Smooth muscle cell (in vitro differentiated cells): Measurements from ENCODE around the gene E2F4. TPM values are rescaled to one million over a fixed set of nuclear protein-coding genes. Genes with fewer than 3 reads are reported as not detected.

ENCODE experiments used
- DNase-seq: peaks from one replicate; lab custom pipeline; 2025; ENCODE audit not compliant: unreplicated experiment; lab: John Stamatoyannopoulos, UW
- H2AFZ ChIP-seq: fragments of 200-600 bp; sonication (generic); 2 replicates; pipeline ENCODE4 v1.6.0; 2016; ENCODE audit warnings: antibody characterized with exemption, low read depth, mild to moderate bottlenecking
- H3F3A ChIP-seq: fragments of 200-600 bp; sonication (generic); 2 replicates; pipeline ENCODE4 v1.6.0; 2017; ENCODE audit warnings: antibody characterized with exemption, low read depth
- H3K27ac ChIP-seq: fragments of 200-600 bp; sonication (generic); 2 replicates; pipeline ENCODE4 v1.5.1; 2016; ENCODE audit warnings: low read depth, mild to moderate bottlenecking
- H3K27me3 ChIP-seq: fragments of 200-600 bp; sonication (generic); 2 replicates; pipeline ENCODE4 v1.6.1; 2016; ENCODE audit warnings: low read depth, mild to moderate bottlenecking
- H3K36me3 ChIP-seq: fragments of 200-600 bp; sonication (generic); 2 replicates; pipeline ENCODE4 v1.5.1; 2016; ENCODE audit warnings: low read depth
- H3K4me1 ChIP-seq: fragments of 200-600 bp; sonication (generic); 2 replicates; pipeline ENCODE4 v1.5.1; 2016; ENCODE audit warnings: low read depth
- H3K4me2 ChIP-seq: fragments of 200-600 bp; sonication (generic); 2 replicates; pipeline ENCODE4 v1.6.0; 2016; ENCODE audit warnings: mild to moderate bottlenecking
- H3K4me3 ChIP-seq: fragments of 200-600 bp; sonication (generic); 2 replicates; pipeline ENCODE4 v1.5.1; 2016; ENCODE audit warnings: mild to moderate bottlenecking
- H3K79me2 ChIP-seq: fragments of 200-600 bp; sonication (generic); 2 replicates; pipeline ENCODE4 v1.6.0; 2016; ENCODE audit warnings: low read depth, mild to moderate bottlenecking
- H3K9ac ChIP-seq: fragments of 200-600 bp; sonication (generic); 2 replicates; pipeline ENCODE4 v1.6.0; 2016; ENCODE audit warnings: low read depth
- H3K9me3 ChIP-seq: fragments of 200-600 bp; sonication (generic); replicated peaks from 2 replicates; pipeline ENCODE4 v1.5.1; 2016; ENCODE audit warnings: low read depth
- H4K20me1 ChIP-seq: fragments of 200-600 bp; sonication (generic); 2 replicates; pipeline ENCODE4 v1.6.0; 2016; ENCODE audit warnings: low read depth
- CTCF ChIP-seq: fragments of 200-600 bp; sonication (generic); IDR thresholded peaks from 2 replicates; pipeline ENCODE4 v1.5.1; 2017; ENCODE audit warnings: borderline replicate concordance, mild to moderate bottlenecking, antibody characterized with exemption; ENCODE audit not compliant: insufficient read depth, poor library complexity, severe bottlenecking
- WGBS: methylation state at CpG from one replicate; pipeline ENCODE4 v1.1.7; 2016; ENCODE audit warnings: low lambda C conversion rate; 5-methylcytosine and 5-hydroxymethylcytosine counted together
- polyA plus RNA-seq: library from polyadenylated mRNA; unstranded; fragments of >200 nt; fragmentation: Nextera tagmentation; extraction: Ambion mirVana; gene quantifications from 2 replicates; pipeline ENCODE4 v1.2.1, GENCODE V29; 2016
- total RNA-seq: library from RNA; depleted of rRNA; stranded (reverse); fragments of >200 nt; gene quantifications from 2 replicates; pipeline ENCODE4 v1.2.3, GENCODE V29; 2014

The E2F4 gene
- total and polyA plus RNA-seq, 2 experiments from 2014 or later = 49.9 to 53.8 TPM

- peaks cover 43% of the 10 kb centered on the region for H4K20me1 ChIP-seq
- no peak overlapping the region for H2AFZ ChIP-seq
- DNase-seq = peak; percentile 43
Measured at GRCh38 chr16:67177743-67178699, 13.9 kb upstream of the E2F4 start.

GRCh38 chr16:67179421-67180080, 12.4 kb upstream of the E2F4 start:
- Histone ChIP-seq H3K9me3 (no peaks in the 10 kb centered on the region), H2AFZ (no peak overlapping the region), H3K4me1 (peaks cover 11% of the 10 kb centered on the region), H3K27me3 (no peaks in the 10 kb centered on the region), H3K4me3 (no peak overlapping the region), H3K79me2 (peaks cover 10% of the 10 kb centered on the region), H3K4me2 (no peak overlapping the region), H3K27ac (no peak overlapping the region), H4K20me1 (peaks cover 43% of the 10 kb centered on the region), H3K9ac (no peak overlapping the region), H3F3A (no peaks in the 10 kb centered on the region), H3K36me3 (no peaks in the 10 kb centered on the region)
- no peak for TF ChIP-seq CTCF
- DNase-seq = no peak
- 92% methylated on average over 13 of the region's 13 CpGs for WGBS

More at GRCh38 chr16:67177743-67178699, 13.9 kb upstream of the E2F4 start:
- no peaks in the 10 kb centered on the region for H3K9me3 ChIP-seq
- no peaks in the 10 kb centered on the region for H3K36me3 ChIP-seq
- H3K79me2 ChIP-seq = peaks cover 7% of the 10 kb centered on the region
- peaks cover 8% of the 10 kb centered on the region for H3K4me1 ChIP-seq
- no peaks in the 10 kb centered on the region for H3K27me3 ChIP-seq
- no peak overlapping the region for H3K27ac ChIP-seq
- no peak overlapping the region for H3K9ac ChIP-seq
- 9% methylated on average over 48 of the region's 73 CpGs for WGBS
- H3K4me2 ChIP-seq = peak overlapping the region; percentile 90
- no peak for TF ChIP-seq CTCF
- no peaks in the 10 kb centered on the region for H3F3A ChIP-seq
- peak overlapping the region; percentile 50 for H3K4me3 ChIP-seq

GRCh38 chr16:67180166-67180565, 11.8 kb upstream of the E2F4 start:
- no peak overlapping the region for H3K27ac ChIP-seq
- no peaks in the 10 kb centered on the region for H3K9me3 ChIP-seq
- H3K4me3 ChIP-seq = no peak overlapping the region
- H4K20me1 ChIP-seq = peaks cover 43% of the 10 kb centered on the region
- peaks cover 13% of the 10 kb centered on the region for H3K4me1 ChIP-seq
- no peaks in the 10 kb centered on the region for H3K27me3 ChIP-seq
- no peak overlapping the region for H2AFZ ChIP-seq
- H3K79me2 ChIP-seq = peaks cover 10% of the 10 kb centered on the region
- H3K9ac ChIP-seq = no peak overlapping the region
- no peaks in the 10 kb centered on the region for H3F3A ChIP-seq
- 96% methylated on average over 16 of the region's 16 CpGs for WGBS
- TF ChIP-seq CTCF = no peak
- no peak for DNase-seq
- no peaks in the 10 kb centered on the region for H3K36me3 ChIP-seq
- H3K4me2 ChIP-seq = no peak overlapping the region
